ENCODE data around the gene PRC1.
"Not testable (repeated sequence)": the region's sequence is repeated elsewhere in the genome, so short reads cannot be mapped to it uniquely, and the experiment has no call there.

PRC1 gene

GRCh38 chr15:91022075-91022831 is 27.9 kb upstream of the PRC1 start, which contains the start of gene VPS33B:
Gene VPS33B, minus strand, starts transcription at chr15:91022594. Its CDS starts 345 bp downstream, at chr15:91022249.
- Histone ChIP-seq H2AFZ (ENCODE audit: low read length, unreplicated experiment) (peak within 1 kb of the TSS; percentile 94), H3K27me3 (ENCODE audit: insufficient read depth, low read length) (no peaks in the 10 kb centered on the region), H3K79me2 (ENCODE audit: control insufficient read depth, insufficient read depth, low read length, unreplicated experiment) (peaks cover 38% of the 10 kb centered on the region), H3K4me1 (ENCODE audit: control insufficient read depth, insufficient read depth, low read length, unreplicated experiment) (peaks cover 12% of the 10 kb centered on the region), H3K27ac (ENCODE audit: low read depth, low read length) (peak within 1 kb of the TSS; percentile 13; the same call in 1 of the 2 replicates), H3K36me3 (ENCODE audit: insufficient read depth, low read length) (no peaks in the 10 kb centered on the region), H3K4me3 (ENCODE audit: low read depth, low read length) (peak within 1 kb of the TSS; percentile 94)

DNA sequence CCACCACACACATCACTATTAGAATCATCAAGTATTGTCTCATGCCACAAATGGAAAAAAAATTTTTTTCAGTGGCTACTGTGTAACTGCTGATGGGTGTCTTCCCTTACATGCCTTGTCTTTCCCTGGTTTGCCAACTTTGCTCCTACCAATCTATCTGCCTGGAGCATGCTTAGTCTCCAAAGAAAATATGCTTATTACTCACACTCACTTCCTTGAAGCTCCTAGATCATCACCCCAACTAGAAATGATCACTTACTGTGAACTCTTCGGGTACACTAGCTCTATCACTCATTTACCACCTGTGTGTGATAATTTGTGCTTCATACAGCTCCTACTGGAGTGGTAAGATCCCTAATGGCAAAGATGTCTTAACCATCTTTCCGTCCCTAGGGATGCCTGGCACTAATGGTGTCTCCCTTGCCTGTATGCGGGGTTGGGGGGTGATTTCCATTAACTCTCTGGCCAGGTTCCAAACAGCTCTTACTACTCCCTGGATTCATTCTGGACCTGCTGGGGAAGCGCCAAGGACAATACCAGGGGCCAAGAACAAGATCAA is 27.3 kb upstream of the PRC1 start:
- H3K4me1 ChIP-seq (ENCODE audit: control insufficient read depth, insufficient read depth, low read length, unreplicated experiment) = peaks cover 12% of the 10 kb centered on the region
- H2AFZ ChIP-seq (ENCODE audit: low read length, unreplicated experiment) = peak overlapping the region; percentile 94
- H3K27ac ChIP-seq (ENCODE audit: low read depth, low read length) = peak overlapping the region; percentile 13; the same call in 1 of the 2 replicates
- H3K79me2 ChIP-seq (ENCODE audit: control insufficient read depth, insufficient read depth, low read length, unreplicated experiment) = peaks cover 38% of the 10 kb centered on the region
- no peaks in the 10 kb centered on the region for H3K27me3 ChIP-seq (ENCODE audit: insufficient read depth, low read length)
- H3K4me3 ChIP-seq (ENCODE audit: low read depth, low read length) = peak overlapping the region; percentile 94
- no peaks in the 10 kb centered on the region for H3K36me3 ChIP-seq (ENCODE audit: insufficient read depth, low read length)

GRCh38 chr15:91018158-91018557 is 23.8 kb upstream of the PRC1 start:
- H2AFZ ChIP-seq (ENCODE audit: low read length, unreplicated experiment) = no peak overlapping the region

DNA sequence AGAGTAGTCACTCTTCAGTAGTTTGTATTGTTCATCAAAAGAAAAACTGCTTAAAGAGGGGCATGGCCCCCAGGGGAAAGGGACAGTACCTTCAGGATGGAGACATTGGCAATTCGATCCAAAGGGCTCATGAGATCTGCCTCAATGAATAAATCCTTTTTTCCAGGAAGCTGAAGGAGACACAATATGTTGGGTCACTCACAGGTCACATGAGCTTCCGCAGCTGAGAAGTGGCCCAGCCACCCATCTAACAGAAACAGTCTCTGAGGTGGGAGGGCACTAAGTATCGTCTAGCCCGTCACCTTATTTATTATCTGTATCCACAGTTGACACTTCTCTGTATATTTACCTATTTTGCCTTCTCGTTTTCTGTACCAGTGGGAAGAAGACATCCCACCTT is 23.4 kb upstream of the PRC1 start:
- peaks cover 38% of the 10 kb centered on the region for H3K79me2 ChIP-seq (ENCODE audit: control insufficient read depth, insufficient read depth, low read length, unreplicated experiment)
- no peak overlapping the region for H3K27ac ChIP-seq (ENCODE audit: low read depth, low read length)
- no peak overlapping the region for H2AFZ ChIP-seq (ENCODE audit: low read length, unreplicated experiment)
- peaks cover 7% of the 10 kb centered on the region for H3K4me1 ChIP-seq (ENCODE audit: control insufficient read depth, insufficient read depth, low read length, unreplicated experiment)
- H3K36me3 ChIP-seq (ENCODE audit: insufficient read depth, low read length) = 0 out of 2 replicates have a peak, but pooled peaks cover 2% of the 10 kb centered on the region
- H3K4me3 ChIP-seq (ENCODE audit: low read depth, low read length) = no peak overlapping the region
- no peaks in the 10 kb centered on the region for H3K27me3 ChIP-seq (ENCODE audit: insufficient read depth, low read length)

More at GRCh38 chr15:91018158-91018557, 23.8 kb upstream of the PRC1 start:
- Histone ChIP-seq H3K4me3 (ENCODE audit: low read depth, low read length) (no peak overlapping the region), H3K27ac (ENCODE audit: low read depth, low read length) (no peak overlapping the region), H3K36me3 (ENCODE audit: insufficient read depth, low read length) (0 out of 2 replicates have a peak, but pooled peaks cover under 1% of the 10 kb centered on the region), H3K4me1 (ENCODE audit: control insufficient read depth, insufficient read depth, low read length, unreplicated experiment) (peaks cover 11% of the 10 kb centered on the region), H3K27me3 (ENCODE audit: insufficient read depth, low read length) (no peaks in the 10 kb centered on the region), H3K79me2 (ENCODE audit: control insufficient read depth, insufficient read depth, low read length, unreplicated experiment) (peaks cover 38% of the 10 kb centered on the region)

DNA sequence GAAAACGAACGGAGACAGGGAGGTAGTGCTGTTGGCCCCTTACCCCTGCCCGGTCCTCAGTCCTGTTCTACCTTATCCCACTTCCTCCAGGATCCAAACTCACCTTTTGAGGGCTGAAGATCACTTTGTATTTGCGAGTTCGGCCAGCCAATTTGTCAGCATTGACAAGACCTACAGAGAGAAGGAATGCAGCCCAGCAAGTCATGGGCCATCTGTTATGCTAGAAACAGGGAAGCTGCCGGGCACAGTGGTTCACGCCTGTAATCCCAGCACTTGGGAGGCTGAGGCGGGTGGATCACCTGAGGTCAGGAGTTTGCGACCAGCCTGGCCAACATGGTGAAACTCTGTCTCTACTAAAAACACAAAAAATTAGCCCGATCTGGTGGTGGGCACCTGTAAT is 19.4 kb upstream of the PRC1 start:
- not testable (repeated sequence) for H3K4me3 ChIP-seq (ENCODE audit: low read depth, low read length); H3K27me3 ChIP-seq (ENCODE audit: insufficient read depth, low read length); H2AFZ ChIP-seq (ENCODE audit: low read length, unreplicated experiment); H3K79me2 ChIP-seq (ENCODE audit: control insufficient read depth, insufficient read depth, low read length, unreplicated experiment); H3K27ac ChIP-seq (ENCODE audit: low read depth, low read length); H3K36me3 ChIP-seq (ENCODE audit: insufficient read depth, low read length); H3K4me1 ChIP-seq (ENCODE audit: control insufficient read depth, insufficient read depth, low read length, unreplicated experiment)

DNA sequence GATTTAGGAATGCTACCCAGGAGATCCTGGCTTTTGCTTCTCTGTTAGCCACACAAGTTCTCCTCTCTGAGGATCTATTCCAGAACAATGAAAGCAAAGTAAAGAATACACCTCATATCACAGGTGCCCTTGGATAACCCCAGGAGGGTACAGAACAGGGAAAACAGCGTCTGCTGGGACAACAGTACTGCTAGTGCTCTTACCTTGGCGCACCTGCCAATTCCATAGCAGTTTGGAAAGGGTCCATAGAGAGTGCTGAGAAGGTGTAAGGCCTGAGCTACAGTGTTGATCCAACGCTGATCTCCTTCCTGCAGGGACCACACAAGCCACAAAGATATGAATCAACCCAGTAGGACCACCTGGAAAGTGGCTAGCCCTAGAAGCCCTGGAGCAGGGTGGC is 12.9 kb upstream of the PRC1 start:
- Histone ChIP-seq H3K27ac (ENCODE audit: low read depth, low read length) (no peak overlapping the region), H3K79me2 (ENCODE audit: control insufficient read depth, insufficient read depth, low read length, unreplicated experiment) (no peaks in the 10 kb centered on the region), H2AFZ (ENCODE audit: low read length, unreplicated experiment) (no peak overlapping the region), H3K36me3 (ENCODE audit: insufficient read depth, low read length) (peaks cover 5% of the 10 kb centered on the region; the same call in 1 of the 2 replicates), H3K4me3 (ENCODE audit: low read depth, low read length) (no peak overlapping the region), H3K4me1 (ENCODE audit: control insufficient read depth, insufficient read depth, low read length, unreplicated experiment) (no peaks in the 10 kb centered on the region), H3K27me3 (ENCODE audit: insufficient read depth, low read length) (no peaks in the 10 kb centered on the region)

DNA sequence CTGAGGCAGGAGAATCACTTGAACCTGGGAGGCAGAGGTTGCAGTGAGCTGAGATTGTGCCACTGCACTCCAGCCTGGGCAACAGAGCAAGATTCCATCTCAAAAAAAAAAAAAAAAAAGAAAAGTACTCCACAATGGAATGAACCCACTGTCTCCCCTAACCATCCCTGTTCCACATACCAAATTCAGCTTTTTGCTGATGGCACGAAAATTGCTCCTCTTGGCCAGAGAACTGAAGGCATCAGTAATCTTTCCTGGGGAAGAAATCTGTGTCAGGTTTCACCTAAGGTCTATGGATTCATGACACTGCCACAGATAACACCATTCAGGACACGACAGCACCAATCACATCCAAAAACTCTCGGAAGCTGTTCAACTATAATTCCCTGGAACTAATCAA is 6.9 kb upstream of the PRC1 start:
- H3K36me3 ChIP-seq (ENCODE audit: insufficient read depth, low read length) = peaks cover 15% of the 10 kb centered on the region; the same call in 1 of the 2 replicates
- no peak overlapping the region for H3K4me3 ChIP-seq (ENCODE audit: low read depth, low read length)
- no peak overlapping the region for H3K27ac ChIP-seq (ENCODE audit: low read depth, low read length)
- H3K27me3 ChIP-seq (ENCODE audit: insufficient read depth, low read length) = no peaks in the 10 kb centered on the region
- no peaks in the 10 kb centered on the region for H3K4me1 ChIP-seq (ENCODE audit: control insufficient read depth, insufficient read depth, low read length, unreplicated experiment)
- peaks cover 4% of the 10 kb centered on the region for H3K79me2 ChIP-seq (ENCODE audit: control insufficient read depth, insufficient read depth, low read length, unreplicated experiment)
- H2AFZ ChIP-seq (ENCODE audit: low read length, unreplicated experiment) = no peak overlapping the region

DNA sequence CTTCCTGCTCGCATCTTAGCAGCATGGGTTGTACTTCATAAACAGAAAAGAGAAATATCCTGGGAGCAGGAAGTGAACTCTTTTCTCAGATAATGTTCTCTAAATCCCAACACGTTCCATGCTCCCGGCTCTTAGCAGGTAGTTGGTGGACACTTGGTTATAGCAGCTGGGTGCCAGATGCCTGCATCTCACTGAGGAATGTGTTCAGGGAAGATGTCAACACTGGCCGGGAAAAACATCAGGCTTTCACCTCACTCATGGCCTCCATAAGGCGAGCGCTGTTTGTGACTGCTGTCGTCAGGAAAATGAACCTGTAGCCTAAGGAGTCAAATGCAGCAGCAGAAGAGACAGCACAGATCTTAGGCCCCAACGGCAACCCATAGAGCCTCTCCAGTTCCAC is 4.4 kb upstream of the PRC1 start:
- no peak overlapping the region for H3K27ac ChIP-seq (ENCODE audit: low read depth, low read length)
- no peak overlapping the region for H2AFZ ChIP-seq (ENCODE audit: low read length, unreplicated experiment)
- H3K4me3 ChIP-seq (ENCODE audit: low read depth, low read length) = no peak overlapping the region
- peaks cover 6% of the 10 kb centered on the region for H3K4me1 ChIP-seq (ENCODE audit: control insufficient read depth, insufficient read depth, low read length, unreplicated experiment)
- H3K79me2 ChIP-seq (ENCODE audit: control insufficient read depth, insufficient read depth, low read length, unreplicated experiment) = peaks cover 26% of the 10 kb centered on the region
- peaks cover 15% of the 10 kb centered on the region; the same call in 1 of the 2 replicates for H3K36me3 ChIP-seq (ENCODE audit: insufficient read depth, low read length)
- H3K27me3 ChIP-seq (ENCODE audit: insufficient read depth, low read length) = no peaks in the 10 kb centered on the region

DNA sequence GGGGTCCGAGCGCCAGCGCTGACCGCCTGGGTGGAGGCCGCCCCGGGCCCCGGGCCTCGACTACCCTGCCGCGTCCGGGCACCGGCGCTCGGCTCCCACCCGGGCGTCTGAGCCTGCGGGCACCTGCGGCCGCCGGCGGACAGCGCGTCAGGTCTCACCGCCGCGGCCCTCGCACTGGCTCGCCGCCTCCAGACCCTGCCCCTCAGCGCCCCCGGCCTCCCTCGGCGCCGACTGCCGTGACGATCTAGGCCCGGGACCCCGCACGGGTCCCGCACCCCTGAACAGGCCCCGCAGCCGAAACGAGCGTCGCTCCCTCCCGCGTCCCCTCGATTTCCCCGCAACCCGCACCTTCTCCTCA is 297 bp downstream of the PRC1 start:
- H3K4me1 ChIP-seq (ENCODE audit: control insufficient read depth, insufficient read depth, low read length, unreplicated experiment) = peaks cover 16% of the 10 kb centered on the region
- H3K4me3 ChIP-seq (ENCODE audit: low read depth, low read length) = peak overlapping the region; percentile 94
- peak overlapping the region; percentile 74; the same call in 1 of the 2 replicates for H3K27ac ChIP-seq (ENCODE audit: low read depth, low read length)
- 0 out of 2 replicates have a peak, but pooled peaks cover 3% of the 10 kb centered on the region for H3K36me3 ChIP-seq (ENCODE audit: insufficient read depth, low read length)
- peak overlapping the region; percentile 69 for H2AFZ ChIP-seq (ENCODE audit: low read length, unreplicated experiment)
- peaks cover 70% of the 10 kb centered on the region for H3K79me2 ChIP-seq (ENCODE audit: control insufficient read depth, insufficient read depth, low read length, unreplicated experiment)
- no peaks in the 10 kb centered on the region for H3K27me3 ChIP-seq (ENCODE audit: insufficient read depth, low read length)

DNA sequence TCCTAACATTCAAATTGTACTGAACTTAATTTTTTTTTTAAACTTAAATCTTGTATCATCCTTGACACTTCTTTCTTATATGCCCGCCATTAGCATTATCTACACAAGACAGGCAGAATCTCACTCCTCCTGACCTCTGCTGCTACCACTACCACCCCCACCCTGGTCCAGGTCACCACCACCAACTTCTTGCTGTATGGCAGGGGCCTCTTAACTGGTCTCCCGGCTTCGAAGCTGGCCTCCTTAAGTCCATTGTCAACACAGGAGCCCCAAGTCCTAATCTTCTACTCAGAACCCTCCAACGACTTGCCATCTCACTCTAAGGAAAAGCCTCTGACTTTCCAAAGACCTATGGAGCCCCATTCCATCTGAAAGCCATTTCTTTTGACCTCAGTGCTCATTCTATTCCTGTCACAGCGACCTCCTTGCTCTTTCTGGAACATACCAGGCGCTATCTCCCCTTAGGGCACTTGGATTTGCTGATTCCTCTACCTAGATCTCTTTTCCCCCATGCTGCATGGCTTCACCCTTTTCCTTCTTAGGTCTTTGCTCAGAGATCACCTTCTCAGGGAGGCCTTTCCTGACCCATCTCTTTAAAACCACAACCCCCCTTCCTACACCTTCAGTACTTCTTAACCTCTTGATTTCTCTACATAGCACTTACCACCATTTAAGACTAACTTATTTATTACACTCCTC is 2.6 kb downstream of the PRC1 start:
- Histone ChIP-seq H3K79me2 (ENCODE audit: control insufficient read depth, insufficient read depth, low read length, unreplicated experiment) (peaks cover 93% of the 10 kb centered on the region), H3K27me3 (ENCODE audit: insufficient read depth, low read length) (no peaks in the 10 kb centered on the region), H3K4me3 (ENCODE audit: low read depth, low read length) (no peak overlapping the region), H3K27ac (ENCODE audit: low read depth, low read length) (no peak overlapping the region), H3K36me3 (ENCODE audit: insufficient read depth, low read length) (no peaks in the 10 kb centered on the region), H2AFZ (ENCODE audit: low read length, unreplicated experiment) (no peak overlapping the region), H3K4me1 (ENCODE audit: control insufficient read depth, insufficient read depth, low read length, unreplicated experiment) (peaks cover 29% of the 10 kb centered on the region)

Measured in ACC112 (cell line).